Epithelial cell of esophagus (primary cell): ENCODE measurements around the gene CNOT11.
A peak's percentile ranks its signal among the peaks of the same experiment; 100 is the strongest.
"Not testable (repeated sequence)": the region's sequence is repeated elsewhere in the genome, so short reads cannot be mapped to it uniquely, and the experiment has no call there.

Experiments used
- DNase-seq: peaks from one replicate; pipeline ENCODE4 v3.0.0; 2010; ENCODE audit warnings: low read depth
- H3K4me3 ChIP-seq: 2 replicates; pipeline ENCODE4 v1.5.1; 2011; ENCODE audit warnings: mild to moderate bottlenecking, low read length, control low read depth
- CTCF ChIP-seq: IDR thresholded peaks from 2 replicates; pipeline ENCODE4 v1.5.1; 2011; ENCODE audit warnings: low read depth, mild to moderate bottlenecking, low read length, control low read depth, inconsistent platforms; ENCODE audit not compliant: insufficient read depth; ENCODE audit errors: missing control alignments

Gene CNOT11

GRCh38 chr2:101252408-101253012 is at the start of gene CNOT11:
CNOT11 (plus strand) TSS chr2:101252886; CDS start chr2:101252965, 79 bp downstream.
- peak; percentile 98 for DNase-seq
- no peak for TF ChIP-seq CTCF
- peak within 1 kb of the TSS; percentile 78 for H3K4me3 ChIP-seq

GRCh38 chr2:101204400-101205115 is 48.1 kb upstream of the CNOT11 start:
- DNase-seq, result no peak
- no peak for TF ChIP-seq CTCF
- H3K4me3 ChIP-seq, result no peak overlapping the region

GRCh38 chr2:101205521-101206479 is 46.9 kb upstream of the CNOT11 start:
- peak; percentile 71 for TF ChIP-seq CTCF
- no peak overlapping the region for H3K4me3 ChIP-seq
- peak; percentile 85 for DNase-seq

GRCh38 chr2:101208830-101209229 is 43.9 kb upstream of the CNOT11 start:
- DNase-seq, result no peak
- H3K4me3 ChIP-seq, result no peak overlapping the region
- no peak for TF ChIP-seq CTCF

GRCh38 chr2:101219246-101219645 is 33.4 kb upstream of the CNOT11 start:
- H3K4me3 ChIP-seq, result no peak overlapping the region
- TF ChIP-seq CTCF, result no peak
- DNase-seq, result no peak

- H3K4me3 ChIP-seq, DNase-seq: not testable (repeated sequence)
These were observed 32.6 kb upstream of the CNOT11 start for GRCh38 chr2:101220091-101220490.

- TF ChIP-seq CTCF, result no peak
- H3K4me3 ChIP-seq, result no peak overlapping the region
- DNase-seq, result no peak
These were observed 28.9 kb upstream of the CNOT11 start for GRCh38 chr2:101223814-101224231.
